Endodermal cell (in vitro differentiated cells): ENCODE measurements around the gene TMOD2. TPM values are rescaled to one million over a fixed set of nuclear protein-coding genes. Genes with fewer than 3 reads are reported as not detected.
A peak's percentile ranks its signal among the peaks of the same experiment; 100 is the strongest.
"Not testable (repeated sequence)": the region's sequence is repeated elsewhere in the genome, so short reads cannot be mapped to it uniquely, and the experiment has no call there.

Source experiments
- DNase-seq: peaks from one replicate; pipeline ENCODE4 v3.0.0-alpha.2; 2017
- H3K27ac ChIP-seq: 2 replicates; pipeline ENCODE4 v1.5.1; 2013; ENCODE audit warnings: mild to moderate bottlenecking, low read depth, low read length, moderate library complexity
- H3K27me3 ChIP-seq: 2 replicates; pipeline ENCODE4 v1.6.1; 2013; ENCODE audit warnings: mild to moderate bottlenecking, low read length, moderate library complexity; ENCODE audit not compliant: insufficient read depth, control insufficient read depth, poor library complexity, severe bottlenecking
- H3K36me3 ChIP-seq: 2 replicates; pipeline ENCODE4 v1.7.0; 2013; ENCODE audit warnings: mild to moderate bottlenecking, low read length, moderate library complexity; ENCODE audit not compliant: control insufficient read depth, insufficient read depth
- H3K4me1 ChIP-seq: one replicate; pipeline ENCODE4 v1.7.0; 2013; ENCODE audit warnings: low read length; ENCODE audit not compliant: control insufficient read depth, insufficient read depth
- H3K4me3 ChIP-seq: 2 replicates; pipeline ENCODE4 v1.5.1; 2013; ENCODE audit warnings: mild to moderate bottlenecking, low read length, moderate library complexity
- H3K9ac ChIP-seq: 2 replicates; pipeline ENCODE4 v1.6.1; 2013; ENCODE audit warnings: mild to moderate bottlenecking, low read length, moderate library complexity; ENCODE audit not compliant: poor library complexity, severe bottlenecking; ENCODE audit errors: extremely low read depth
- H3K9me3 ChIP-seq: 2 replicates; pipeline ENCODE4 v1.6.1; 2013; ENCODE audit warnings: mild to moderate bottlenecking, low read length, moderate library complexity; ENCODE audit not compliant: control insufficient read depth
- H3K27ac Mint-ChIP-seq: 2 replicates; pipeline ENCODE4 v1.8.0; 2020; ENCODE audit warnings: mixed read lengths
- H3K27me3 Mint-ChIP-seq: 2 replicates; pipeline ENCODE4 v1.8.0; 2021; ENCODE audit warnings: mild to moderate bottlenecking, mixed read lengths; ENCODE audit not compliant: insufficient read depth
- H3K36me3 Mint-ChIP-seq: 2 replicates; pipeline ENCODE4 v1.8.0; 2020; ENCODE audit warnings: low read depth, mixed read lengths
- H3K4me1 Mint-ChIP-seq: 2 replicates; pipeline ENCODE4 v1.8.0; 2020; ENCODE audit warnings: mixed read lengths
- H3K4me3 Mint-ChIP-seq: 2 replicates; pipeline ENCODE4 v1.8.0; 2020; ENCODE audit warnings: mild to moderate bottlenecking, moderate library complexity, mixed read lengths
- H3K9me3 Mint-ChIP-seq: 2 replicates; pipeline ENCODE4 v1.8.0; 2020; ENCODE audit warnings: mild to moderate bottlenecking, mixed read lengths
- CTCF ChIP-seq: fragments of 200-600 bp; sonication (generic); conservative IDR thresholded peaks from 2 replicates; pipeline ENCODE4 v1.5.0; 2021; ENCODE audit warnings: antibody characterized with exemption, mild to moderate bottlenecking
- WGBS, 2 experiments: methylation state at CpG; one replicate each; pipeline versions ENCODE4 v1.1.5 to v1.1.7; 2013; ENCODE audit warnings: missing lambda C conversion rate in 2 of 2, mixed read lengths in 1 of 2; ENCODE audit not compliant: insufficient coverage in 1 of 2, insufficient read length in 1 of 2; 5-methylcytosine and 5-hydroxymethylcytosine counted together
- total RNA-seq, 2 donors: library from RNA; stranded (reverse); fragmentation: NEBNext Ultra II Directional in 1 of 2; extraction: Animal tissue kit (Norgen Biotek cat#: 25700) in 1 of 2; gene quantifications; 2 replicates in 1 of 2; 3 replicates in 1 of 2; pipeline ENCODE4 v1.2.1, GENCODE V29; 2021

The TMOD2 gene
- total RNA-seq, 2 donors from 2014 or later = 2.1 to 2.5 TPM

GRCh38 chr15:51782357-51782896 is 31.0 kb downstream of the TMOD2 start:
- no peak overlapping the region for H3K4me3 ChIP-seq
- peak; percentile 84 for TF ChIP-seq CTCF
- H3K36me3 ChIP-seq = no peaks in the 10 kb centered on the region
- no peak overlapping the region for H3K9ac ChIP-seq
- WGBS, 2 experiments = 59 to 73% methylated on average over 3 to 7 of the region's 7 CpGs
- peaks cover 2% of the 10 kb centered on the region for H3K9me3 Mint-ChIP-seq
- H3K4me1 ChIP-seq = no peaks in the 10 kb centered on the region
- H3K36me3 Mint-ChIP-seq = peaks cover 2% of the 10 kb centered on the region
- H3K4me1 Mint-ChIP-seq = no peaks in the 10 kb centered on the region
- DNase-seq = no peak
- H3K9me3 ChIP-seq = no peaks in the 10 kb centered on the region
- H3K27me3 ChIP-seq = no peaks in the 10 kb centered on the region
- H3K27me3 Mint-ChIP-seq = no peaks in the 10 kb centered on the region
- no peak overlapping the region for H3K27ac Mint-ChIP-seq
- H3K27ac ChIP-seq = no peak overlapping the region
- H3K4me3 Mint-ChIP-seq = no peak overlapping the region

- Mint-ChIP-seq H3K4me1 (no peaks in the 10 kb centered on the region), H3K27me3 (no peaks in the 10 kb centered on the region), H3K9me3 (peaks cover 2% of the 10 kb centered on the region), H3K4me3 (no peak overlapping the region), H3K36me3 (peaks cover 2% of the 10 kb centered on the region), H3K27ac (no peak overlapping the region)
- WGBS, 2 experiments = 92 to 94% methylated on average over 2 of the region's 3 CpGs
- Histone ChIP-seq H3K27ac (no peak overlapping the region), H3K4me3 (no peak overlapping the region), H3K36me3 (no peaks in the 10 kb centered on the region), H3K4me1 (no peaks in the 10 kb centered on the region), H3K9ac (no peak overlapping the region), H3K27me3 (no peaks in the 10 kb centered on the region), H3K9me3 (no peaks in the 10 kb centered on the region)
- TF ChIP-seq CTCF = no peak
- DNase-seq = no peak
Measured at GRCh38 chr15:51783967-51784366, 32.6 kb downstream of the TMOD2 start.

GRCh38 chr15:51787130-51787529 is 35.7 kb downstream of the TMOD2 start:
- not testable (repeated sequence) for H3K9ac ChIP-seq, H3K27me3 ChIP-seq, H3K27ac ChIP-seq, H3K9me3 ChIP-seq, H3K4me3 ChIP-seq, H3K9me3 Mint-ChIP-seq, H3K4me3 Mint-ChIP-seq, H3K27ac Mint-ChIP-seq, H3K4me1 Mint-ChIP-seq, H3K36me3 Mint-ChIP-seq, H3K4me1 ChIP-seq, H3K36me3 ChIP-seq
- DNase-seq = peak; percentile 89
- 73 to 77% methylated on average over 7 to 11 of the region's 11 CpGs for WGBS, 2 experiments
- peaks cover 11% of the 10 kb centered on the region for H3K27me3 Mint-ChIP-seq

GRCh38 chr15:51792474-51792873 is 41.1 kb downstream of the TMOD2 start:
- peaks cover 11% of the 10 kb centered on the region for H3K27me3 Mint-ChIP-seq
- H3K27ac Mint-ChIP-seq, H3K36me3 Mint-ChIP-seq, H3K9ac ChIP-seq, H3K4me3 Mint-ChIP-seq, H3K4me3 ChIP-seq, H3K36me3 ChIP-seq, H3K9me3 Mint-ChIP-seq, H3K27me3 ChIP-seq, H3K27ac ChIP-seq, H3K9me3 ChIP-seq, H3K4me1 ChIP-seq, DNase-seq, H3K4me1 Mint-ChIP-seq: not testable (repeated sequence)
- 91 to 100% methylated on average over 3 to 4 of the region's 4 CpGs for WGBS, 2 experiments
